Measurements from ENCODE around the gene NDUFB10.
A peak's percentile ranks its signal among the peaks of the same experiment; 100 is the strongest.
"Not testable (repeated sequence)": the region's sequence is repeated elsewhere in the genome, so short reads cannot be mapped to it uniquely, and the experiment has no call there.

The NDUFB10 gene

DNA sequence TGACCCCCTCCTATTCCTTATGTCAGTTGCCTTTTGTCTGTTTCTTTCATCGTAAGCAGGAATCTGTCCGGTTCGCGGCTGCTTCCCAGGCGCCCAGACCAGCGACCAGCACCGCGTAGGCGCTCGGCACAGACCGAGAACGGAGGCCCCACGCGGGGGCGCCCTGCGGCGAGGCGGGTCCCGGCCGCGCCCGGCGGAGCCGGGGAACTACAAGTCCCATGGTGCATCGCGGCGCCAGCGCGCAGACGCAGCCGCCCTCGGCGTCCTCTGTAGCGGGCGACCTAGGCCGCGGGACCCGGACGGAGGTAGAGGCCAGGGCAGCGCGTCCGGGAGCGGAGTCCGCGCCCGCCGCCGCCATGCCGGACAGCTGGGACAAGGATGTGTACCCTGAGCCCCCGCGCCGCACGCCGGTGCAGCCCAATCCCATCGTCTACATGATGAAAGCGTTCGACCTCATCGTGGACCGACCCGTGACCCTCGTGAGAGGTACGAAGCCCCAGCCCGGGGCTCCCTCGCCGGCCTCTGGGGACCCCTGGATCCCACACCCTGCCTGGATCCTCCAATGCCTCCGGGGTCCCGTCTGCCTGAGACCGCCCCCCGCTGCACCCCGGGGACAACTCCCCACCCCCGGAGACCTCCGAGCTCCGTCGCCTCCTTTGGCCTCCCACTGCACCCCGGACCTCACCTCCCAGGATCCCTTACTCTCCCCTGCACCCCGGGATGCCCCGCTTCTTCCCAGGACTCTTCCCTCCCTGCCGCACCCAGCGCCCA lies at the start of gene NDUFB10:
Gene NDUFB10, plus strand, starts transcription at position 270 of the 771 bp plus-strand sequence. Its CDS starts 87 bp downstream, at position 357.
- DNase-seq (ENCODE audit: low read depth in 2 of 2), result peak; percentile 76 to 79

- DNase-seq (ENCODE audit: low read depth in 2 of 2), result no peak
Observed at GRCh38 chr16:1909561-1910231, 49.6 kb upstream of the NDUFB10 start.

DNA sequence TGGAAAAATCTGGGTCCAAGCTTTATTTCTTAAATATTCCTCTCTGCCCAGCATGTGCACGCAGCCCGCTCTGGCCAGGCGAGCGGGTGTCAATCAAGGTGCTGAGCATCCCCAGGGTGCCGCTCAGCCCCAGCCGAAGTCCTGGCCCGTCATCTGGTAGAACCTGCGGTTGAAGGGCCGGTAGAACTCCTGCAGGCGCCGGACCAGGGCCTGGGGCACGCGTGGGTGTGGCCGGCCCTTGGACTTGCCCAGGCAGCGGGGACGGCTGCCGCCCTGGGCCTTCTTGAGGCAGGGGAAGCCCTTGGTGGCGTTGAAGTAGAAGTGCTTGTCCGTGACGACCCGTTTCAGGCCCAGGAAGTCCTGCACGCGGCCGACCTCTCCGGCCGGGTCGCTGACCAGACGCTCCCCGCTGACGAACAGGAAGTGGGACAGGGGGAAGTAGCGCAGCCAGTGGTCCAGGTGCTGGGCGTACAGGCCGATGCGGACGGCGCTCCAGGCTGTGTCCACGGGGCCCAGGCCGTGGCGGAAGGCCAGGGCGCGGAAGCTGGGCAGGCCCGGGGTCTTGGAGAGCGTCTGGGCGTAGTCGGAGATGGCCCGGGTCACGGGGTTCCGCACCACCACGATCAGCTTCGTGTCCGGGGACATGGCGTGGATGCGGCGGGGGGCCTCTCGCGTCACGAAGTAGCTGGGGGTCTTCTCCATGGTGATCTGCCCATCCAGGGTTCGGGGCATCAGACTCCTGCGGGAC lies 47.7 kb upstream of the NDUFB10 start:
- DNase-seq (ENCODE audit: low read depth in 2 of 2), result no peak

DNA sequence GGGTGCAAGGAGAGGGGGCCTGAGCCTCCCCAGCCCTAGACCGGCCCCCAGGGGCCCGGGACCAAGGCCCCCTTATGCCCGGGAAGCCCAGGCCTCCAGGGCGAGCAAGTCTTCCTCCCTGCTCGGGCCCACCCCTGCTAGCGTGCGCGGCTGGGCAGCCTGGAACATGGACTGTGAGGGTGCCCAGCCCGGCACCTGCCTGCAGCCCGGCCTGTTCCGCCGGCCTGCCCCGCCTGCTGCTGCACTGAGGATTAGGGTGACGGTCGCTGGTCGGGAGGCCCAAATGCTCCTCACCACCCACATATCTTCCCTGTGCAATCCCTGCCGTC lies 47.2 kb upstream of the NDUFB10 start:
- DNase-seq (ENCODE audit: low read depth in 2 of 2), result no peak

GRCh38 chr16:1913327-1914083 lies 45.8 kb upstream of the NDUFB10 start:
- DNase-seq (ENCODE audit: low read depth in 2 of 2), result no peak

DNA sequence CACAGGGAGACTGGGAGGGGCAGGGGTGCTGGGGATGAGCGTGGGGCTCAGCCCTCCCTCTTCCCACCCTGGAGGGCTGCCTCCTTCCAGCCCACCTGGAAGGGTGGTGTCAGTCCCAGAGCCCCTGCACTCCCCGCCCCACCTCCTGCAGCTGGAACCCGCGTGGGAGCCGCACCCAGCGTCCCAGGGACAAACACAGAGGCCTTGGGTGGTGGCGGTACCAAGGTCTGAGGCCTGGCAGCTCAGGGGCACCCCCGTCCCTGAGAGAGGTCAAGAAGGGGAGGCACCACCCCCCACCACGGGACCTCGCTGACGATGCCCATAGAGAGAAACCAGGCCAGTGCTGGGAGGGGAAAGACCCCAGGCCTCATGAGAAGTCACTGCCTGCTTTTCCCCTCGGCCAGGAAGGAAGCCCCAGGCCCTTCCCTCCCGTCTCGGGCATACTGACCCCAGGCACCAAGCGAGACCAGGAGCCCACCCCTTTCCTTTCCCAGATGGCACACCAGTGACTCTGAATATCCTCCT lies 45.2 kb upstream of the NDUFB10 start:
- no peak for DNase-seq (ENCODE audit: low read depth in 2 of 2)

GRCh38 chr16:1914988-1915387 lies 44.4 kb upstream of the NDUFB10 start:
- no peak for DNase-seq (ENCODE audit: low read depth in 2 of 2)

DNA sequence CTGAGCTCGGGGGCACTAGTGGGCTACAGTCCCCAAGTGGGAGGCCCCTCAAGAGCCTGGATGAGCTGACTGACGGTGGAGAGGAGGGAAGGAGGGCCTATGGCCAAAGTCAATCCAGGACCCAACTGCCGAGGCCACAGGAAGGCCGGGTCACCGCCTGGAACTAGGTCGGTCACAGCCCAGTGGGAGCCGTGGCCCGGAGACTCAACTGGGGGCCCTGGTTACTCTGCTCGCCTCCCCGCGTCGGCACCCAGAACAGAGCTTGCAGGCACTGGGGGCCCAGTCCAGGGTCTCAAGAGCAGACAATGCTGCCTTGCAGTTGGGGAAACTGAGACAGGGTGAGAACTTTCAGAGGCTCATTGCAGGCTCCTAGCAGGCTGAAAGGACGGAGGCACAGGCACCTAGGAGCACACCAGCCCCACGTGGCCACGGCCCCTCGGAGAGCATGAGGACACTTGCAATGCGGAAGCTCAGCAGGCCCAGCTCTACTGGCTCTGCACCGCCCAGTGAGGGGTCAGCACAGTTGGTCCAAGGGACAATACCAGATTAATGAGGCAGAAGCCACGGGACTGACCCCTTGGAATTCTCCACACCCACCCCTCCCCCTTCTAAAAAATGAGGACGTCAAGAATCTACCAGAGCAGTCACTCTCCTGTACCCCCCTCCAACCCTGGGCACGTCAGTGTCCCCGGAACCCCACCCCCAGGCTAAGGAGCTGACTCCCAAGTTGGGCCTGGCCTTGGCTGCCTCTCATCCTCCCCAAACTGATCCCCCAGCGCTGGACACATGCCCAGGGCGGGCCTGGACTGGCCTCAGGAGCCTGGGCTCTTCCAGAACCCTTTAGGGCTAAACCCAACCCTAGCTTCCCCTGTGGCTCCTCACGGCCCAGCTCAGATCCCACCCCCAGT lies 43.4 kb upstream of the NDUFB10 start:
- no peak for DNase-seq (ENCODE audit: low read depth in 2 of 2)

DNA sequence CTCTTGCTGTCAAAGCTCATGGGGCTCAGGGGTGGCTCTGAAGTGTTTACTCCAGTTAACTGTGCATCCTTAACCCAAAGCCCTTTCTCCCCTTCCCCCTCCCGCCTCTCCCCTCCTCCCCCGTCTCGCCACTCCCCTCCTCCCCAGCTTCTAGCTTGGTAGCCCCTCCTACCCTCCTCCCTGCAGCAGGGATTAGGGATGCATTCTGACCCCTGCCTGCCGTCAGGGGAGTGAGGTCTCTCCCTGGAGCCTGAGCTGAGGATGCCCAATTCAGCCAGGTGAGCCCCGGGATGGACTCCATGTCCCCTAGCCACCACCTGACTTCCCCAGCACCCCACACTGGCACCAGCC lies 42.7 kb upstream of the NDUFB10 start:
- no peak for DNase-seq (ENCODE audit: low read depth in 2 of 2)

DNA sequence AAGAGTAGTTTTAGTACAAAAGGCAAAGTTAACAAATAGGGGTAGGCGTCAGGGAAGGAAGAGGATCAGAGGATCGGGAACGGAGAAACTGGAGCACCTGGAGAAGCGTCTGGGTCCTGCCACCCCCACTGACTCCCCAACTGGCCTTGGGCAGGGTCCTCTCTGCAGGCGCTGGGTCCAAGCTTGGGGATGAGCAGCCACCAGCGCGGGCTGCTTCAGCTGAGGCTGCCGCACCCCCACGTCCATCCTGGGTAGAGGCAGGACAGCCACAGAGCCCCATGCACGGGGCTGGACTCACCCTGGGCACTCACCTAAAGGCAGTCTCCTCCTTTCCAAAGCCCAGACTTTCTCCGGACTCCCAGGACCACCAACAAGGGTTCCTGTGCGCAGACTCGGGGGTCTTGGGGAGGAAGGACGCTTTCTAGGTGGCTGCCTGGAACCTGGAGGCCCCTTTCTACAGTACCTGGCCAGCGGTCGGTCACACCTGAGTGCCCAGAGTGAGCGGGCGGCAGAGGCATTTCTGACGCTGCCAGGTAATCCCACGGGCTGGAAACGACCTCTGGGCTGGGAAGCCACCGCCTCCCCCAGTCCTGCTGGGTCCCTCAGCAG lies 42.2 kb upstream of the NDUFB10 start:
- no peak for DNase-seq (ENCODE audit: low read depth in 2 of 2)

- no peak for DNase-seq (ENCODE audit: low read depth in 2 of 2)
Observed at GRCh38 chr16:1917665-1918350, 41.5 kb upstream of the NDUFB10 start.

DNA sequence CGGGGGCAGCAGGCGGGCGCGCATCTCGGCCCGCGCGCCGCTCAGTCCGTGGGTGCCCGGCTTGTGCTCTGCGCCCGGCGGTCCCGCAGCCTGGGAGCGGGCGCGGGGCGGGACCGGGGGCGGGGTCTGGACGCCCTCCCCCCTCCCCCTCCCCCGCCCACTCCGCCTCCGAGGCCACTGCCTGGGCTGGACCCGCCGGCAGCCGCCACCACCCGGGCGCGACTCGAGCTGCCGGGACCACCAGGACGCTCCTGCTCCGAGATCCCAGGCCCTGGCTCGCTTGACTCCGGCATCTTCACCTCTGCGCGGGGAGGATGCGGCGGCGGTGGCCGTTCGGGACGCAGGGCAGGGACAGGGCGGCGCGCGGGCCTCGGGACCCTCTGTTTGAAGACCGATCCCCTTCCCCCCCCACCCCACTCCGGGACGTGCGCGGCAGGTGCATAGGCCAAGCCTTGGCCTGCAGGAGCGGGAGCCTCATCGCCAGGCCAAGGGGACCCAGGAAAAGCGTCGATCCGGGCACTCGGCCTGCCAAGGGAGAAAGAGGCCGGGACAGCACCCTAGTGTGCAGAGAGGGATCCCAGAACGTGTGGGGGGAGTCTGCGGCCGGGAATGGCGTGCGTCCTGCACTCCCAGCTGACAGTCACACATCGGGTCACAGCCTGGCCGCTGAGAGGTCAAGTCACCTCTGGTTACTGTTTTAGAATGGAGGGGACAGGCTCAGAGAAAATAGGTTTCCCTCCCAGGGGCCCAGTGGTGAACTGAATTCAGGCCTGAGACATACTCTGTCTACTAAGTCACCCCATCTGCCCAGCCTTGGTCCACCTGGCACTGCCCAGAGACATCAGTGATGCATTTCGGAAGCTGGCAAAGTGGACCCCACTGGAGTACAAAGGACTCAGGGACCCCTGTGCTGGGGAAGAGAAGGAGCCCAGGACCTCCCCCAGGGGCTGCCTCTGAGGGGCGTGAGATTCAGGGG lies 40.7 kb upstream of the NDUFB10 start, which contains the start of gene HS3ST6:
Gene HS3ST6, minus strand, starts transcription at position 65 of the 976 bp plus-strand sequence. CDS start 92 bp downstream, outside the sequence.
- no peak for DNase-seq (ENCODE audit: low read depth in 2 of 2)

DNA sequence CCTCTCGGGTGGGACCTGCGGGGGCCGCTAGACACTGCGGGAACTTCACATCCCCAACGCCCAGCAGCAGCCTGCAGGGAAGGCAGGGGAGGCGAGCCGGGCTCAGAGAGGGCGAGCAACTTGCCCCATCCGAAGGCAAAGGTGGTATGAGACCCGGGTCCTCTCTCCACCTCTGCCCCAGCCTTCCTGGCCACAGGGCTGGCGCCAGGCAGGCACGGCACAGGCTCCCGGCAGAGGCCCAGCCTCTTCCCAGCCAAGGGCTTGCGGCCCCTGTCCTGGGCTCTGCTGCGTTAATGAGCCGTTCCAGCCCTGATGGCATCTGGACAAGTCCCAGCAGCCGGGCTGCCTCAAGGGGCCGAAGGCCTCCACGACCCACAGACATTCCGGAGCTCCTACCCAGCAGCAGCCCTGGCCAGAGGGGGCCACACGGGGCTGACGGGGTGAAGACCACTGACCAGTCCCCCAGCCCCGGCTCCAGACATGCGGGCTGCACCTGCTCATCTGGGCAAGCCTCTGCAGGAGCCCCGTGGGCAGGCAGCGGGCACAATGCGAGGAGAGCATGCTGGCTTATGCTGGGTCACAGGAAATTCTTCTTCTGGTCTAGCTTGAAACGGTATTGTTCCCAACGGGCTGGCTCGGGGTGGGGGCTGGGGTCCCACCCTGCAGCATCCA lies 39.9 kb upstream of the NDUFB10 start:
- no peak for DNase-seq (ENCODE audit: low read depth in 2 of 2)

GRCh38 chr16:1920122-1920521 lies 39.2 kb upstream of the NDUFB10 start:
- not testable (repeated sequence) for DNase-seq (ENCODE audit: low read depth in 2 of 2)

- no peak for DNase-seq (ENCODE audit: low read depth in 2 of 2)
Observed at GRCh38 chr16:1920727-1921171, 38.6 kb upstream of the NDUFB10 start.

DNA sequence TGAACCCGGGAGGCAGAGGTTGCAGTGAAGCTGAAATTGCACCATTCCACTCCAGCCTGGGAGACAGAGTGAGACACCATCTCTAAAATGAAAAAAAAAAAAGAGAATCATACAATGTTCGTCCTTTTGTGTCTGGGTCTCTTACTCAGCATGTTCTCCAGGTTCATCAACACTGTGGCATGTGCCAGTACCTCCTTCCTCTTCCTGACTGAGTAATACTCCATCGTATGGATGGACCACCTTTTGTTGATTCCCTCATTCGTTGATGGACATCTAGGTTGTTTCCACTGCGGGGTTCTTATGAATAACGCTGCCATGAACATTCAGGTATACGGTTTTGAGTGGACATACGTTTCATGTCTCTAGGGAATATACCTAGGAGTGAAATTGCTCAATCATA lies 37.0 kb upstream of the NDUFB10 start:
- no peak for DNase-seq (ENCODE audit: low read depth in 2 of 2)

GRCh38 chr16:1923299-1924034 lies 35.9 kb upstream of the NDUFB10 start:
- DNase-seq (ENCODE audit: low read depth in 2 of 2), result no peak
